OCI-LY3 (cell line): ENCODE data around the gene PKDREJ.

Experiments
- H2AFZ ChIP-seq: fragments of 200-600, 300-600 bp; shearing (Covaris generic); 2 replicates; pipeline ENCODE4 v1.6.0; 2014; ENCODE audit warnings: antibody characterized with exemption, low read depth, low read length
- H3K27ac ChIP-seq: fragments of 200-600, 300-600 bp; sonication (generic); 2 replicates; pipeline ENCODE4 v1.5.1; 2014; ENCODE audit warnings: mild to moderate bottlenecking, low read length, moderate library complexity, mixed read lengths
- H3K27me3 ChIP-seq: fragments of 200-600, 300-600 bp; sonication (generic); 2 replicates; pipeline ENCODE4 v1.6.1; 2014; ENCODE audit warnings: low read depth, low read length, mixed read lengths
- H3K36me3 ChIP-seq: fragments of 200-600, 300-600 bp; sonication (generic); replicated peaks from 2 replicates; pipeline ENCODE3; 2014; ENCODE audit warnings: low read depth, low read length, mixed read lengths
- H3K4me1 ChIP-seq: fragments of 300-600, 200-600 bp; sonication (generic); 2 replicates; pipeline ENCODE4 v1.6.1; 2014; ENCODE audit warnings: low read length, mixed read lengths
- H3K4me2 ChIP-seq: fragments of 200-600, 300-600 bp; sonication (generic); 2 replicates; pipeline ENCODE4 v1.6.1; 2014; ENCODE audit warnings: low read length, mixed read lengths
- H3K4me3 ChIP-seq: fragments of 300-600, 200-600 bp; sonication (generic); 2 replicates; pipeline ENCODE4 v1.5.1; 2014; ENCODE audit warnings: antibody characterized with exemption, mild to moderate bottlenecking, low read length, moderate library complexity
- H3K79me2 ChIP-seq: fragments of 300-600, 200-600 bp; shearing (Covaris generic); 2 replicates; pipeline ENCODE4 v1.6.1; 2014; ENCODE audit warnings: mild to moderate bottlenecking, low read length, mixed read lengths
- H3K9ac ChIP-seq: fragments of 300-600, 200-600 bp; shearing (Covaris generic); 2 replicates; pipeline ENCODE4 v1.6.0; 2014; ENCODE audit warnings: mild to moderate bottlenecking, low read length, moderate library complexity
- H3K9me3 ChIP-seq: fragments of 200-600, 300-600 bp; shearing (Covaris generic); 2 replicates; pipeline ENCODE4 v1.6.1; 2014; ENCODE audit warnings: low read length, mixed read lengths; ENCODE audit not compliant: insufficient read depth
- H4K20me1 ChIP-seq: fragments of 200-600, 300-600 bp; sonication (generic); 2 replicates; pipeline ENCODE4 v1.6.1; 2016; ENCODE audit warnings: low read length, mixed read lengths; ENCODE audit not compliant: insufficient read depth
- EZH2phosphoT487 ChIP-seq: fragments of 200-600 bp; shearing (Covaris generic); IDR thresholded peaks from 2 replicates; pipeline ENCODE4 v1.6.1; 2018; ENCODE audit warnings: antibody characterized with exemption, mixed run types, low read depth
- TF ChIP-seq, protein P1 (sequence below): fragments of 200-600, 300-600 bp; sonication (generic); IDR thresholded peaks from 2 replicates; pipeline ENCODE4 v1.5.1; 2014; ENCODE audit warnings: antibody characterized with exemption, low read length, low read depth

The PKDREJ gene

DNA sequence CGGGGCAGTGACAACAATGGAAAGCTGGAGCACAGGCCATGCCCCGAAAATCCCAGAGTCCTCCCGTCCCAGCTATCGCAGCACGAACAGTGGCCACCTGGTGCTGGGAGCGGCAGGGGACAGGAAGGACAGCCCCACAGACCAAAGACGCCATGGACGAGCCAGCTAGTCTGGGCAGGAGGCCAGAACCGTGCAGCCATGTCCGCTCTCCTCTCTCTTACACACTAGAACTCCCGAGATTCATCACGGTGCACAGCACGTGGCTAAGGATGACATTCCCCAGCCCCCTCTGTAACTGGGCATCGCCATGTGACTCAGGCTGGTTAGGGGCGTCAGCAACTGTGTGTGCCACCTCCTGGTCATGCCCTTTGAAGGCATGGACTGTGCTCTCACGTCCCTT lies 17.6 kb downstream of the PKDREJ start:
- H4K20me1 ChIP-seq = no peaks in the 10 kb centered on the region
- no peak overlapping the region for H3K27ac ChIP-seq
- no peaks in the 10 kb centered on the region for H3K27me3 ChIP-seq
- H2AFZ ChIP-seq = no peak overlapping the region
- no peak overlapping the region for H3K9ac ChIP-seq
- no peaks in the 10 kb centered on the region for H3K9me3 ChIP-seq
- peaks cover 17% of the 10 kb centered on the region for H3K79me2 ChIP-seq
- H3K4me3 ChIP-seq = no peak overlapping the region
- TF ChIP-seq, protein P1, sequence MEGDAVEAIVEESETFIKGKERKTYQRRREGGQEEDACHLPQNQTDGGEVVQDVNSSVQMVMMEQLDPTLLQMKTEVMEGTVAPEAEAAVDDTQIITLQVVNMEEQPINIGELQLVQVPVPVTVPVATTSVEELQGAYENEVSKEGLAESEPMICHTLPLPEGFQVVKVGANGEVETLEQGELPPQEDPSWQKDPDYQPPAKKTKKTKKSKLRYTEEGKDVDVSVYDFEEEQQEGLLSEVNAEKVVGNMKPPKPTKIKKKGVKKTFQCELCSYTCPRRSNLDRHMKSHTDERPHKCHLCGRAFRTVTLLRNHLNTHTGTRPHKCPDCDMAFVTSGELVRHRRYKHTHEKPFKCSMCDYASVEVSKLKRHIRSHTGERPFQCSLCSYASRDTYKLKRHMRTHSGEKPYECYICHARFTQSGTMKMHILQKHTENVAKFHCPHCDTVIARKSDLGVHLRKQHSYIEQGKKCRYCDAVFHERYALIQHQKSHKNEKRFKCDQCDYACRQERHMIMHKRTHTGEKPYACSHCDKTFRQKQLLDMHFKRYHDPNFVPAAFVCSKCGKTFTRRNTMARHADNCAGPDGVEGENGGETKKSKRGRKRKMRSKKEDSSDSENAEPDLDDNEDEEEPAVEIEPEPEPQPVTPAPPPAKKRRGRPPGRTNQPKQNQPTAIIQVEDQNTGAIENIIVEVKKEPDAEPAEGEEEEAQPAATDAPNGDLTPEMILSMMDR = no peak
- TF ChIP-seq EZH2phosphoT487 = no peak
- H3K4me2 ChIP-seq = no peak overlapping the region
- peaks cover 20% of the 10 kb centered on the region for H3K36me3 ChIP-seq
- peaks cover 6% of the 10 kb centered on the region for H3K4me1 ChIP-seq

DNA sequence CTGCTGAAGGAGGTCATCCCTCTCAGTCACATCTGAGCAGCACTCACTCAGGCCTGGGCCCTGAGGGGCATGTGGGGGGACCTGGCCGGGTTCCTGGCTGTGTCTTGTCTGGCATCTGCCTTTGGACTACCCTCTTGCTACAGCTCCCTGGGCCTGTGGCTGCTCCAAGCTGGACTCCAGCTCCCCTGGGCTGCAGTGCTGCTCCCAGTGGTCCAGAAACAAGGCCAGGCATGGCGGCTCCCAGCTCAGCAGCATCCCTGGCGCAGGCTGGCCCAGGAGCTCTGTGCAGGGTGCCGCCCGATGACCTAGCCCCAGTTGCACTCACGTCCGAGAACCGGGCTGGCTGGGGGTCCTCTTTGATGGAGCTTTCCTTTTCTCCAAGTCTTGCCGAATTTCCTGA lies 18.4 kb downstream of the PKDREJ start:
- no peak overlapping the region for H3K27ac ChIP-seq
- peaks cover 15% of the 10 kb centered on the region for H3K79me2 ChIP-seq
- H3K9me3 ChIP-seq = no peaks in the 10 kb centered on the region
- TF ChIP-seq EZH2phosphoT487 = no peak
- TF ChIP-seq, protein P1 = no peak
- no peak overlapping the region for H3K4me2 ChIP-seq
- no peak overlapping the region for H3K9ac ChIP-seq
- H3K36me3 ChIP-seq = peaks cover 22% of the 10 kb centered on the region
- no peaks in the 10 kb centered on the region for H3K27me3 ChIP-seq
- no peaks in the 10 kb centered on the region for H4K20me1 ChIP-seq
- peaks cover 4% of the 10 kb centered on the region for H3K4me1 ChIP-seq
- no peak overlapping the region for H3K4me3 ChIP-seq
- no peak overlapping the region for H2AFZ ChIP-seq

DNA sequence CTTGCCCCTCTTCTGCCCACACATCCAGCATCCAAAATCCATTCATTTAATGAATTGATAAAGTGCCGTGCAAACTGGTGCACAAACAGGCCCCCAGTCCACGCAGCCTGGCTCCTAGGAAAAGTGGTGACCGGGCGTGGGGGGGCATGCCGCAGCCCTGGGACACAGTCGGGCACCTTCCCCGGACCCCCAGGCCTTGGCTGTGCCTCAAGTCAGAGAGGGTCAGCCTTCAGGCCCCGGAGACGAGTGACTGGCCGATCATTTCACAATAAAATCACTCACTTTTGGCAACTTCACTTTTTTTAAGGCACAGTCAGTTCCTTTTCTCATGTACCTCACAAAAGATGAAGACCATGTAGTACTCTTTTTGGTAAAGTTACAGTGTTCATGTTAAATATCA lies 21.1 kb downstream of the PKDREJ start:
- no peak overlapping the region for H3K4me2 ChIP-seq
- H3K4me1 ChIP-seq = no peaks in the 10 kb centered on the region
- H3K9me3 ChIP-seq = no peaks in the 10 kb centered on the region
- H3K79me2 ChIP-seq = no peaks in the 10 kb centered on the region
- no peak overlapping the region for H2AFZ ChIP-seq
- H4K20me1 ChIP-seq = no peaks in the 10 kb centered on the region
- H3K27me3 ChIP-seq = no peaks in the 10 kb centered on the region
- H3K36me3 ChIP-seq = peaks cover 23% of the 10 kb centered on the region
- TF ChIP-seq, protein P1 = no peak
- TF ChIP-seq EZH2phosphoT487 = no peak
- H3K9ac ChIP-seq = no peak overlapping the region
- no peak overlapping the region for H3K27ac ChIP-seq
- H3K4me3 ChIP-seq = no peak overlapping the region

DNA sequence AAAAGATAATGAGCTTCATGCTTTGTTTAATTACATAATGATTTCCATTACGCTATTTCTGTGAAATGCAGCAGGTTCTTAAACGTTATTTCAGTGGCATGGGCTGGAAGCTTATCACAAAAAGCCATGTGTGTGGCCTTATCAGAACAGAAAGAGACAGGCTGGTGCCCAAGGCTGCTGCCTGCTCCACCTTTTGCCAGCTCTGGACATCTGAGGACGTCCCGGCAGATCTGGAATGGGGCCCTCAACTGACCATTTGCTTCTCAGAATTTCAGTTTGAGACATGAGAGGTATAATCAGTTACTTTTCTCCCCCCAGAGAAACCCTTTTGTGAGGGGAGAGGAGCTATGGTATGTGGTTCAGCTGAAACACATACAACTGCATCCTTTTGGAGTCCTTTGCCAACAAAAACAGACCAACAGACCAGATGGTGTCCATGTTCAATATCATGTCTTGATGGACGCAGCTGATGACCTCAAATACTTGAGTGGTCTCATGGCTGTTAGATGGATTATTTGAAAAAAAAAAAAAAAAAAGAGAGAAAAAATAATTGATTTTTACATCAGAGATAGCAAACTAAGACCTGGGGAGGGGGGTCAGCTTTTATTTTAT lies 21.6 kb downstream of the PKDREJ start:
- H2AFZ ChIP-seq = no peak overlapping the region
- H3K36me3 ChIP-seq = peaks cover 26% of the 10 kb centered on the region
- H3K27ac ChIP-seq = no peak overlapping the region
- no peak overlapping the region for H3K4me3 ChIP-seq
- no peak overlapping the region for H3K9ac ChIP-seq
- H3K4me1 ChIP-seq = no peaks in the 10 kb centered on the region
- no peaks in the 10 kb centered on the region for H3K9me3 ChIP-seq
- H3K4me2 ChIP-seq = no peak overlapping the region
- no peaks in the 10 kb centered on the region for H3K27me3 ChIP-seq
- H3K79me2 ChIP-seq = no peaks in the 10 kb centered on the region
- H4K20me1 ChIP-seq = no peaks in the 10 kb centered on the region
- TF ChIP-seq, protein P1 = no peak
- no peak for TF ChIP-seq EZH2phosphoT487
